Neuronal stem cell (in vitro differentiated cells): ENCODE measurements around the gene CYSTM1.
A peak's percentile ranks its signal among the peaks of the same experiment; 100 is the strongest.
"Not testable (repeated sequence)": the region's sequence is repeated elsewhere in the genome, so short reads cannot be mapped to it uniquely, and the experiment has no call there.

Source experiments
- DNase-seq: peaks from one replicate; pipeline ENCODE4 v3.0.0-alpha.2; 2013; ENCODE audit warnings: low spot score
- H2AFZ ChIP-seq: one replicate; pipeline ENCODE4 v1.6.1; 2013; ENCODE audit warnings: mild to moderate bottlenecking, low read length, inconsistent platforms
- H2AK5ac ChIP-seq: 2 replicates; pipeline ENCODE4 v1.6.1; 2013; ENCODE audit warnings: low read depth, mild to moderate bottlenecking, inconsistent platforms, low read length, moderate library complexity, mixed read lengths
- H2BK120ac ChIP-seq: 2 replicates; pipeline ENCODE4 v1.6.1; 2013; ENCODE audit warnings: low read depth, mild to moderate bottlenecking, inconsistent platforms, low read length, moderate library complexity, mixed read lengths
- H2BK12ac ChIP-seq: one replicate; pipeline ENCODE4 v1.6.1; 2013; ENCODE audit warnings: low read length, inconsistent platforms
- H2BK15ac ChIP-seq: 2 replicates; pipeline ENCODE4 v1.6.1; 2013; ENCODE audit warnings: mild to moderate bottlenecking, low read length, inconsistent platforms, mixed read lengths
- H2BK5ac ChIP-seq: one replicate; pipeline ENCODE4 v1.6.1; 2013; ENCODE audit warnings: inconsistent platforms, mild to moderate bottlenecking, low read length, moderate library complexity
- H3K14ac ChIP-seq: one replicate; pipeline ENCODE4 v1.6.1; 2013; ENCODE audit warnings: low read length, inconsistent platforms
- H3K18ac ChIP-seq: 2 replicates; pipeline ENCODE4 v1.6.1; 2013; ENCODE audit warnings: low read length, inconsistent platforms
- H3K23ac ChIP-seq: 2 replicates; pipeline ENCODE4 v1.6.1; 2013; ENCODE audit warnings: low read depth, mild to moderate bottlenecking, mixed read lengths, low read length, inconsistent platforms; ENCODE audit not compliant: poor library complexity
- H3K27ac ChIP-seq: replicated peaks from 3 replicates; pipeline ENCODE4 v1.5.1; 2013; ENCODE audit warnings: low read length, inconsistent platforms
- H3K27me3 ChIP-seq, 3 experiments: 2 replicates each; pipeline ENCODE4 v1.6.1; 2013; ENCODE audit warnings: low read length in 3 of 3, mild to moderate bottlenecking in 2 of 3, inconsistent platforms in 1 of 3, low read depth in 1 of 3, mixed read lengths in 1 of 3, moderate library complexity in 1 of 3; ENCODE audit not compliant: control insufficient read depth in 3 of 3, insufficient read depth in 3 of 3
- H3K36me3 ChIP-seq, 2 donors: replicated peaks in 1 of 2; 2 replicates each; pipeline ENCODE4 v1.6.1; 2013; ENCODE audit warnings: low read length in 2 of 2; ENCODE audit not compliant: control insufficient read depth in 2 of 2, insufficient read depth in 2 of 2
- H3K4ac ChIP-seq: 2 replicates; pipeline ENCODE4 v1.6.1; 2013; ENCODE audit warnings: inconsistent platforms, mild to moderate bottlenecking, low read length, moderate library complexity
- H3K4me1 ChIP-seq, 2 donors: 1 replicate in 1 of 2; 2 replicates in 1 of 2; pipeline ENCODE4 v1.6.1; 2013; ENCODE audit warnings: low read length in 2 of 2, low read depth in 1 of 2; ENCODE audit not compliant: control insufficient read depth in 2 of 2, insufficient read depth in 1 of 2
- H3K4me2 ChIP-seq: one replicate; pipeline ENCODE4 v1.6.1; 2013; ENCODE audit warnings: mild to moderate bottlenecking, low read length, inconsistent platforms; ENCODE audit not compliant: insufficient read depth, poor library complexity, severe bottlenecking
- H3K4me3 ChIP-seq, 2 donors: 2 replicates each; pipeline ENCODE4 v1.5.1; 2013; ENCODE audit warnings: low read length in 2 of 2, mild to moderate bottlenecking in 2 of 2, inconsistent platforms in 1 of 2, moderate library complexity in 1 of 2
- H3K79me1 ChIP-seq: one replicate; pipeline ENCODE4 v1.6.1; 2013; ENCODE audit warnings: low read depth, mild to moderate bottlenecking, inconsistent platforms, low read length, moderate library complexity
- H3K9ac ChIP-seq: one replicate; pipeline ENCODE4 v1.6.1; 2013; ENCODE audit warnings: mild to moderate bottlenecking, low read depth, low read length, inconsistent platforms; ENCODE audit not compliant: poor library complexity
- H3K9me3 ChIP-seq, 2 donors: replicated peaks in 1 of 2; 2 replicates each; pipeline versions ENCODE3 to v1.6.1; 2013; ENCODE audit warnings: low read length in 2 of 2, mild to moderate bottlenecking in 2 of 2, inconsistent platforms in 1 of 2, low read depth in 1 of 2, mixed read lengths in 1 of 2, moderate library complexity in 1 of 2; ENCODE audit not compliant: control insufficient read depth in 2 of 2, insufficient read depth in 1 of 2
- H4K8ac ChIP-seq: one replicate; pipeline ENCODE4 v1.6.1; 2013; ENCODE audit warnings: low read depth, mild to moderate bottlenecking, inconsistent platforms, low read length, moderate library complexity
- H4K91ac ChIP-seq: one replicate; pipeline ENCODE4 v1.6.1; 2013; ENCODE audit warnings: low read length, low read depth, mild to moderate bottlenecking, inconsistent platforms; ENCODE audit not compliant: poor library complexity
- WGBS, 2 donors: extraction: QIAGEN DNeasy Blood & Tissue Kit; methylation state at CpG; one replicate each; pipeline ENCODE4 v1.1.7; 2013; ENCODE audit warnings: missing lambda C conversion rate in 2 of 2, mixed read lengths in 1 of 2; ENCODE audit not compliant: insufficient read length in 2 of 2, insufficient replicate concordance in 1 of 2; ENCODE audit errors: extremely low coverage in 2 of 2; 5-methylcytosine and 5-hydroxymethylcytosine counted together

Gene CYSTM1

GRCh38 chr5:140198915-140199314, 23.9 kb downstream of the CYSTM1 start:
- not testable (repeated sequence) for H2BK12ac ChIP-seq, H2BK15ac ChIP-seq, H2BK5ac ChIP-seq, H3K4me2 ChIP-seq, DNase-seq, H3K4me3 ChIP-seq, H3K27ac ChIP-seq, H4K8ac ChIP-seq, H2AK5ac ChIP-seq, H4K91ac ChIP-seq, H2BK120ac ChIP-seq, H3K23ac ChIP-seq, H3K4ac ChIP-seq, H3K27me3 ChIP-seq, H3K4me1 ChIP-seq, H3K9me3 ChIP-seq, H3K36me3 ChIP-seq, H3K14ac ChIP-seq, H3K9ac ChIP-seq, H3K79me1 ChIP-seq, H3K18ac ChIP-seq, H2AFZ ChIP-seq
- no CpG with 5 or more reads among the region's 1 CpG for WGBS, 2 donors

GRCh38 chr5:140202078-140202477, 27.1 kb downstream of the CYSTM1 start:
- H2BK5ac ChIP-seq = no peak overlapping the region

GRCh38 chr5:140202610-140203009, 27.6 kb downstream of the CYSTM1 start:
- Histone ChIP-seq H2AFZ (no peak overlapping the region), H3K9ac (no peak overlapping the region), H2AK5ac (no peak overlapping the region), H4K91ac (no peak overlapping the region), H3K79me1 (no peaks in the 10 kb centered on the region), H3K18ac (no peak overlapping the region), H3K27me3 (no peaks in the 10 kb centered on the region), H3K27ac (no peak overlapping the region), H3K4me1 (peaks cover 0 to 13% of the 10 kb centered on the region in 2 donors), H2BK120ac (no peak overlapping the region), H3K23ac (no peak overlapping the region), H3K14ac (no peak overlapping the region), H3K4me3 (no peak overlapping the region), H4K8ac (no peak overlapping the region), H2BK5ac (no peak overlapping the region), H3K4ac (no peak overlapping the region), H2BK12ac (no peak overlapping the region), H2BK15ac (no peak overlapping the region), H3K9me3 (no peaks in the 10 kb centered on the region), H3K36me3 (no peaks in the 10 kb centered on the region), H3K4me2 (no peak overlapping the region)
- DNase-seq = no peak
- WGBS, 2 donors = no CpG with 5 or more reads among the region's 2 CpGs

More at GRCh38 chr5:140202078-140202477, 27.1 kb downstream of the CYSTM1 start:
- no peak overlapping the region for H4K8ac ChIP-seq
- H3K36me3 ChIP-seq = no peaks in the 10 kb centered on the region
- H3K14ac ChIP-seq = no peak overlapping the region
- H3K23ac ChIP-seq = no peak overlapping the region
- no peak overlapping the region for H3K4me3 ChIP-seq
- H4K91ac ChIP-seq = no peak overlapping the region
- no peaks in the 10 kb centered on the region for H3K79me1 ChIP-seq
- no peak overlapping the region for H2AFZ ChIP-seq
- peaks cover 0 to 13% of the 10 kb centered on the region in 2 donors for H3K4me1 ChIP-seq
- no peaks in the 10 kb centered on the region for H3K9me3 ChIP-seq
- H3K4ac ChIP-seq = no peak overlapping the region
- H2BK120ac ChIP-seq = no peak overlapping the region
- no peaks in the 10 kb centered on the region for H3K27me3 ChIP-seq
- H2BK15ac ChIP-seq = no peak overlapping the region
- no peak overlapping the region for H3K4me2 ChIP-seq
- no CpG with 5 or more reads among the region's 4 CpGs for WGBS, 2 donors
- no peak overlapping the region for H2BK12ac ChIP-seq
- H2AK5ac ChIP-seq = no peak overlapping the region
- H3K18ac ChIP-seq = no peak overlapping the region
- no peak overlapping the region for H3K27ac ChIP-seq
- no peak for DNase-seq
- H3K9ac ChIP-seq = no peak overlapping the region

- H3K27ac ChIP-seq = peak overlapping the region; percentile 7
- H2BK15ac ChIP-seq = no peak overlapping the region
- DNase-seq = no peak
- H3K14ac ChIP-seq = no peak overlapping the region
- no peak overlapping the region for H3K4ac ChIP-seq
- H2AK5ac ChIP-seq = no peak overlapping the region
- peaks cover 0 to 13% of the 10 kb centered on the region in 2 donors for H3K4me1 ChIP-seq
- H3K18ac ChIP-seq = no peak overlapping the region
- H2BK12ac ChIP-seq = no peak overlapping the region
- H3K36me3 ChIP-seq = no peaks in the 10 kb centered on the region
- no peak overlapping the region for H2BK120ac ChIP-seq
- no peak overlapping the region for H2BK5ac ChIP-seq
- H3K4me2 ChIP-seq = no peak overlapping the region
- H2AFZ ChIP-seq = no peak overlapping the region
- H4K91ac ChIP-seq = no peak overlapping the region
- H3K9ac ChIP-seq = no peak overlapping the region
- H3K23ac ChIP-seq = no peak overlapping the region
- H3K4me3 ChIP-seq = no peak overlapping the region
- H3K9me3 ChIP-seq = no peaks in the 10 kb centered on the region
- no CpG with 5 or more reads among the region's 2 CpGs for WGBS, 2 donors
- no peaks in the 10 kb centered on the region for H3K27me3 ChIP-seq
- H4K8ac ChIP-seq = no peak overlapping the region
- H3K79me1 ChIP-seq = no peaks in the 10 kb centered on the region
Measured at GRCh38 chr5:140205216-140205615, 30.2 kb downstream of the CYSTM1 start.
